Measurements from ENCODE around the gene AOC2. TPM values are rescaled to one million over a fixed set of nuclear protein-coding genes. Genes with fewer than 3 reads are reported as not detected.
"Not testable (repeated sequence)": the region's sequence is repeated elsewhere in the genome, so short reads cannot be mapped to it uniquely, and the experiment has no call there.

Gene AOC2
- total RNA-seq, 6 experiments from 2014 or later, result 0.20 to 0.78 (median 0.41) TPM

- Mint-ChIP-seq H3K4me1 (ENCODE audit: low read depth) (peaks cover 12% of the 10 kb centered on the region; the same call in 1 of the 2 replicates), H3K27me3 (ENCODE audit: insufficient read depth) (peaks cover 28% of the 10 kb centered on the region), H3K9me3 (no peaks in the 10 kb centered on the region), H3K4me3 (no peak overlapping the region), H3K36me3 (ENCODE audit: low read depth) (no peaks in the 10 kb centered on the region), H3K27ac (no peak overlapping the region)
- peak; percentile 4 for DNase-seq
- TF ChIP-seq, protein P1, sequence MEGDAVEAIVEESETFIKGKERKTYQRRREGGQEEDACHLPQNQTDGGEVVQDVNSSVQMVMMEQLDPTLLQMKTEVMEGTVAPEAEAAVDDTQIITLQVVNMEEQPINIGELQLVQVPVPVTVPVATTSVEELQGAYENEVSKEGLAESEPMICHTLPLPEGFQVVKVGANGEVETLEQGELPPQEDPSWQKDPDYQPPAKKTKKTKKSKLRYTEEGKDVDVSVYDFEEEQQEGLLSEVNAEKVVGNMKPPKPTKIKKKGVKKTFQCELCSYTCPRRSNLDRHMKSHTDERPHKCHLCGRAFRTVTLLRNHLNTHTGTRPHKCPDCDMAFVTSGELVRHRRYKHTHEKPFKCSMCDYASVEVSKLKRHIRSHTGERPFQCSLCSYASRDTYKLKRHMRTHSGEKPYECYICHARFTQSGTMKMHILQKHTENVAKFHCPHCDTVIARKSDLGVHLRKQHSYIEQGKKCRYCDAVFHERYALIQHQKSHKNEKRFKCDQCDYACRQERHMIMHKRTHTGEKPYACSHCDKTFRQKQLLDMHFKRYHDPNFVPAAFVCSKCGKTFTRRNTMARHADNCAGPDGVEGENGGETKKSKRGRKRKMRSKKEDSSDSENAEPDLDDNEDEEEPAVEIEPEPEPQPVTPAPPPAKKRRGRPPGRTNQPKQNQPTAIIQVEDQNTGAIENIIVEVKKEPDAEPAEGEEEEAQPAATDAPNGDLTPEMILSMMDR (IDR thresholded peaks at IDR 0.05), result no peak
Measured at GRCh38 chr17:42883802-42884558, 39.6 kb downstream of the AOC2 start.

GRCh38 chr17:42885806-42886205, 41.4 kb downstream of the AOC2 start:
- peaks cover 34% of the 10 kb centered on the region for H3K27me3 Mint-ChIP-seq (ENCODE audit: insufficient read depth)
- H3K4me3 Mint-ChIP-seq; H3K4me1 Mint-ChIP-seq (ENCODE audit: low read depth); H3K9me3 Mint-ChIP-seq; DNase-seq; H3K36me3 Mint-ChIP-seq (ENCODE audit: low read depth); H3K27ac Mint-ChIP-seq: not testable (repeated sequence)

- no peak overlapping the region for H3K4me3 Mint-ChIP-seq
- peaks cover 8% of the 10 kb centered on the region for H3K4me1 Mint-ChIP-seq (ENCODE audit: low read depth)
- H3K27me3 Mint-ChIP-seq (ENCODE audit: insufficient read depth), result peaks cover 36% of the 10 kb centered on the region
- TF ChIP-seq, protein P1 (IDR thresholded peaks at IDR 0.05), result no peak
- no peak overlapping the region for H3K27ac Mint-ChIP-seq
- no peaks in the 10 kb centered on the region for H3K36me3 Mint-ChIP-seq (ENCODE audit: low read depth)
- H3K9me3 Mint-ChIP-seq, result no peaks in the 10 kb centered on the region
- DNase-seq, result no peak
Measured at GRCh38 chr17:42886283-42887176, 42.1 kb downstream of the AOC2 start.

DNA sequence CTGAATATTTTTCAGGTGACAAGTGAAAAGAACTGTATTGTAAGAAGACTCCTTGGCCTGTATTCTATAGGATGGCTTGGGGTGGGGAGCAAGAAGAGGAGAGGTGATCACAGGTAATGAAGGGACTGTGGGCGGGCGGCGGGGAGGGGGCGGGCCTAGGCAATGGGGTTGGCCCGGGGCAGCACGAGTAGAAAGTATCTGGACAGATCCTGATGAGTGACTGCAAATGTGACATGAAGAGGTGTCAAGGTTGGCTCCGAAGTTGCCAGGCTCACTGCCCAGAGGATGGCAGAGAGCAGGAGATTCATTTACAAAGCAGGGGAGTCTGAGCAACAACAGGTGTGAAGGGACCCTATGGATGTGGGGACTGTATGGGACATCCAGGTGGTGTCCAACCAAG, 45.4 kb downstream of the AOC2 start:
- Mint-ChIP-seq H3K4me1 (ENCODE audit: low read depth) (peaks cover 25% of the 10 kb centered on the region), H3K27me3 (ENCODE audit: insufficient read depth) (peaks cover 33% of the 10 kb centered on the region), H3K9me3 (no peaks in the 10 kb centered on the region), H3K36me3 (ENCODE audit: low read depth) (no peaks in the 10 kb centered on the region), H3K27ac (no peak overlapping the region), H3K4me3 (no peak overlapping the region)
- DNase-seq, result no peak
- TF ChIP-seq, protein P1 (IDR thresholded peaks at IDR 0.05), result no peak

DNA sequence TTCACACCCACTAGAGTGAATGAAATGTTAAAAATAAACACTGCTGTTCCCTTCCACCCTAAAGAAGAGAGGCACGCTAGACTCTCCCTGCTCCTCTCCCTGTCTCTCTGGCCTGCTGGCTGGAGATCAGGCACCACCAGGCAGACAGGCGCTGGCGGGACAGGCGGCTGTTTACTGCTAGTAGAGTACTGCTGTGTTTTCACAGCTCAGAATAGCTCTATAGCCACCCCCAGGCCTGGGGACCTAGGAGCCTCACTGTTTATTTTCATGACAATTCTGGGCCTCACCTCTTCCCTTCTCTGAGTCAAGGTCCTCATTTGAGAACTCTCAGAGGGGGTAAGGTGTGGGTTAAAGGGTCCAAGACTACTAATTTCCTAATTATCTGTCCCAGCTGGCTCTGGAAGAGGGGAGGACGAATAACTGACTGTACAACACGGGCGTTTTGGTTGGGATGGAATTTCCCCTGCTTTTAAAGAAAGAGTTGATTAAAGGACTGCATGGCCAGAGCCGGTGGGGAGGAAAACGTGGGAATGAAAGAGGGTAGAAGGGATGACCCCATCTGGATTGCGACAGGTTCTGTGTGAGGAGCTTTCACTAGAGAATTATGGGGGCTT, 47.3 kb downstream of the AOC2 start:
- no peak overlapping the region for H3K4me3 Mint-ChIP-seq
- H3K9me3 Mint-ChIP-seq, result no peaks in the 10 kb centered on the region
- H3K4me1 Mint-ChIP-seq (ENCODE audit: low read depth), result peaks cover 32% of the 10 kb centered on the region
- no peaks in the 10 kb centered on the region for H3K36me3 Mint-ChIP-seq (ENCODE audit: low read depth)
- no peak for DNase-seq
- no peak overlapping the region for H3K27ac Mint-ChIP-seq
- TF ChIP-seq, protein P1 (IDR thresholded peaks at IDR 0.05), result no peak
- peaks cover 27% of the 10 kb centered on the region for H3K27me3 Mint-ChIP-seq (ENCODE audit: insufficient read depth)
